Measurements from ENCODE around the gene NEDD8.

DNA sequence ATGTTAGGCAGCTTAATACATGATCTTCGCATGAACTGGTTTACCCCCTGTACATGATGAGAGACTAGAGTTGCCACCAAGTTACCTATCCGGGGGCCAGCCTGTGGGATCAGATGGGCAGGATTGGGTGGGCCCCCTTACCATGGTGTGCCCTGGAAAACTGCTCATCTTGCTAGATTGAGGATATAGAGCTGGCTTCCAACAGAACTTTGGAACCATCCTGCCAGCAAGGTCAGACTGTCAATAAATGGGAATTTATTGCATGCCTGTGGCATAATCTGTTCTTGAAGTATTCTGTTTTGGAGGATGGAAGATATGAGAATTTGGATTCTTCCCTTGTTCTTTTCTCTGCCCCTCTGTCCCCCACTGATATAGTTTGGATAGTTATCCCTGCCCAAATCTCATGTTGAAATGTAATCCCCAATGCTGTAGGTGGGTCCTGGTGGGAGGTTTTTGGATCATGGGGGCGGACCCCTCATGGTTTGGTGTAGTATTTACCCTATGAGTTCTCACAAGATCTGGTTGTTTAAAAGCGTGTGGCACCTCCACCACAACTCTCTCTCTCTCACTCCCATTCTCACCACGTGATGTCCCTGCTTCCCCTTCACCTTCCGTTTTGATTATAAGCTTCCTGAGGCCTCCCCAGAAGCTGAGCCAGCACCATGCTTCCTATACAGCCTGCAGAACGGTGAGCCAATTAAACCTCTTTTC is 33.2 kb downstream of the NEDD8 start:
- TF ChIP-seq POLR2AphosphoS5 (IDR thresholded peaks at IDR 0.05; ENCODE audit: insufficient read depth, low read depth, low read length) (no peak), POLR2A (IDR thresholded peaks at IDR 0.05; ENCODE audit: low read depth, low read length) (no peak), MYC (IDR thresholded peaks at IDR 0.05; ENCODE audit: low read depth, low read length) (no peak)
- TF ChIP-seq, protein P1, sequence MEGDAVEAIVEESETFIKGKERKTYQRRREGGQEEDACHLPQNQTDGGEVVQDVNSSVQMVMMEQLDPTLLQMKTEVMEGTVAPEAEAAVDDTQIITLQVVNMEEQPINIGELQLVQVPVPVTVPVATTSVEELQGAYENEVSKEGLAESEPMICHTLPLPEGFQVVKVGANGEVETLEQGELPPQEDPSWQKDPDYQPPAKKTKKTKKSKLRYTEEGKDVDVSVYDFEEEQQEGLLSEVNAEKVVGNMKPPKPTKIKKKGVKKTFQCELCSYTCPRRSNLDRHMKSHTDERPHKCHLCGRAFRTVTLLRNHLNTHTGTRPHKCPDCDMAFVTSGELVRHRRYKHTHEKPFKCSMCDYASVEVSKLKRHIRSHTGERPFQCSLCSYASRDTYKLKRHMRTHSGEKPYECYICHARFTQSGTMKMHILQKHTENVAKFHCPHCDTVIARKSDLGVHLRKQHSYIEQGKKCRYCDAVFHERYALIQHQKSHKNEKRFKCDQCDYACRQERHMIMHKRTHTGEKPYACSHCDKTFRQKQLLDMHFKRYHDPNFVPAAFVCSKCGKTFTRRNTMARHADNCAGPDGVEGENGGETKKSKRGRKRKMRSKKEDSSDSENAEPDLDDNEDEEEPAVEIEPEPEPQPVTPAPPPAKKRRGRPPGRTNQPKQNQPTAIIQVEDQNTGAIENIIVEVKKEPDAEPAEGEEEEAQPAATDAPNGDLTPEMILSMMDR (IDR thresholded peaks at IDR 0.05; ENCODE audit: extremely low read depth in 1 of 2, insufficient read depth in 1 of 2, low read depth in 1 of 2, low read length in 2 of 2): no peak

Measured in endothelial cell of umbilical vein (primary cell).